Measurements from ENCODE around the gene RPL18A.

- TF ChIP-seq POLR2A (IDR thresholded peaks at IDR 0.05; ENCODE audit: low read depth, low read length) (no peak), POLR2AphosphoS5 (IDR thresholded peaks at IDR 0.05; ENCODE audit: low read depth, low read length) (no peak; the same call in 1 of the 2 replicates), SPI1 (IDR thresholded peaks at IDR 0.05; ENCODE audit: low read depth, low read length) (no peak), TAF1 (IDR thresholded peaks at IDR 0.05; ENCODE audit: low read depth, low read length) (no peak), POU2F2 (IDR thresholded peaks at IDR 0.05; ENCODE audit: low read depth, low read length) (no peak)
Observed at GRCh38 chr19:17835182-17836006, 24.3 kb upstream of the RPL18A start.
